Endothelial cell of umbilical vein (primary cell): ENCODE measurements around the gene LSM7. TPM values are rescaled to one million over a fixed set of nuclear protein-coding genes. Genes with fewer than 3 reads are reported as not detected.
A peak's percentile ranks its signal among the peaks of the same experiment; 100 is the strongest.

Experiments
- BruUV-seq: library from RNA; stranded (reverse); fragments of 400-500 nt; replicated peaks from 2 replicates; lab custom pipeline; 2021; lab: Mats Ljungman, UMichigan
- CTCF ChIA-PET: fragments of 300-600, 350-600 bp; sonication (Branson Sonifier 250); formaldehyde crosslinking; loops from one replicate; lab custom pipeline; 2021; ENCODE audit warnings: antibody characterized with exemption, inconsistent platforms; lab: Charles Lee
- POLR2A ChIA-PET: fragments of 300-600, 350-600 bp; sonication (Branson Sonifier 250); formaldehyde crosslinking; loops from one replicate; lab custom pipeline; 2021; ENCODE audit warnings: antibody characterized with exemption, inconsistent platforms; lab: Charles Lee
- DNase-seq: peaks from one replicate; pipeline ENCODE4 v3.0.0-alpha.2; 2011; ENCODE audit warnings: low read depth, low spot score
- FAIRE-seq: peaks from 2 replicates; lab custom pipeline; 2011; peaks lifted over from hg19 to GRCh38; lab: Jason Lieb, UNC
- H2AFZ ChIP-seq: 2 replicates; pipeline ENCODE4 v1.6.0; 2012; ENCODE audit warnings: low read depth, low read length, control low read depth, inconsistent platforms
- H3K27ac ChIP-seq: 2 replicates; pipeline ENCODE4 v1.5.1; 2011; ENCODE audit warnings: low read depth, mild to moderate bottlenecking, control low read depth, low read length, moderate library complexity; ENCODE audit not compliant: insufficient read depth
- H3K27me3 ChIP-seq, 2 experiments: 2 replicates each; pipeline versions ENCODE4 v1.6.0 to v1.6.1; 2011; ENCODE audit warnings: low read length in 2 of 2, mixed read lengths in 1 of 2; ENCODE audit not compliant: control insufficient read depth in 2 of 2, insufficient read depth in 2 of 2
- H3K36me3 ChIP-seq, 2 experiments: 2 replicates in 1 of 2; 3 replicates in 1 of 2; pipeline ENCODE4 v1.5.1; 2011; ENCODE audit warnings: low read length in 2 of 2, mild to moderate bottlenecking in 1 of 2, moderate library complexity in 1 of 2; ENCODE audit not compliant: control insufficient read depth in 2 of 2, insufficient read depth in 2 of 2; ENCODE audit errors: extremely low read depth in 1 of 2
- H3K4me1 ChIP-seq: 3 replicates; pipeline ENCODE4 v1.5.1; 2011; ENCODE audit warnings: mild to moderate bottlenecking, low read length; ENCODE audit not compliant: control insufficient read depth, insufficient read depth; ENCODE audit errors: extremely low read depth
- H3K4me2 ChIP-seq: 2 replicates; pipeline ENCODE4 v1.6.1; 2011; ENCODE audit warnings: low read length, control low read depth, mixed read lengths; ENCODE audit not compliant: insufficient read depth
- H3K4me3 ChIP-seq, 3 experiments: fragments of 200-600 bp in 1 of 3; sonication (generic), shearing (Covaris generic) in 1 of 3; replicated peaks in 1 of 3; 2 replicates each; pipeline ENCODE4 v1.5.1; 2011 to 2016; ENCODE audit warnings: control low read depth in 3 of 3, low read length in 3 of 3, mild to moderate bottlenecking in 2 of 3, inconsistent platforms in 1 of 3, low read depth in 1 of 3, moderate library complexity in 1 of 3; ENCODE audit not compliant: insufficient read depth in 1 of 3
- H3K79me2 ChIP-seq: 2 replicates; pipeline ENCODE4 v1.6.0; 2012; ENCODE audit warnings: low read length, inconsistent platforms; ENCODE audit not compliant: control insufficient read depth, insufficient read depth
- H3K9ac ChIP-seq: replicated peaks from 2 replicates; pipeline ENCODE3; 2011; ENCODE audit warnings: low read length, control low read depth; ENCODE audit not compliant: insufficient read depth; ENCODE audit errors: extremely low read depth
- H3K9me1 ChIP-seq: replicated peaks from 3 replicates; pipeline ENCODE4 v1.6.0; 2011; ENCODE audit warnings: mild to moderate bottlenecking, low read length; ENCODE audit not compliant: control insufficient read depth, insufficient read depth; ENCODE audit errors: extremely low read depth
- H3K9me3 ChIP-seq: replicated peaks from 2 replicates; pipeline ENCODE4 v1.5.1; 2012; ENCODE audit warnings: low read length, inconsistent platforms; ENCODE audit not compliant: control insufficient read depth, insufficient read depth
- H4K20me1 ChIP-seq: replicated peaks from 2 replicates; pipeline ENCODE3; 2011; ENCODE audit warnings: mild to moderate bottlenecking, low read length; ENCODE audit not compliant: control insufficient read depth, insufficient read depth; ENCODE audit errors: extremely low read depth
- EZH2 ChIP-seq: IDR thresholded peaks from 2 replicates; pipeline ENCODE4 v1.6.1; 2012; ENCODE audit warnings: borderline replicate concordance, low read depth, mild to moderate bottlenecking, moderate library complexity, low read length, inconsistent platforms; ENCODE audit not compliant: severe bottlenecking
- FOS ChIP-seq: IDR thresholded peaks from 2 replicates; pipeline ENCODE4 v1.6.1; 2011; ENCODE audit warnings: mild to moderate bottlenecking, low read length, moderate library complexity, borderline replicate concordance; ENCODE audit not compliant: insufficient read depth
- POLR2A ChIP-seq: IDR thresholded peaks from 2 replicates; pipeline ENCODE4 v1.6.1; 2012; ENCODE audit warnings: low read depth, mild to moderate bottlenecking, control low read depth, low read length
- POLR2AphosphoS5 ChIP-seq: IDR thresholded peaks from 2 replicates; pipeline ENCODE4 v1.6.1; 2012; ENCODE audit warnings: low read depth, mild to moderate bottlenecking, control low read depth, low read length, moderate library complexity; ENCODE audit not compliant: insufficient read depth
- dilution Hi-C: fragments of 300-500 bp; cut with MboI; formaldehyde crosslinking; loops from one replicate; pipeline ENCODE4 v1.15.0; 2019; ENCODE audit warnings: low sequenced_read_pairs; ENCODE audit not compliant: extremely low pct_ligation_motif_present
- intact Hi-C: fragments of 100-400 bp; cut with micrococcal nuclease; formaldehyde crosslinking; loops from one replicate; pipeline ENCODE4 v1.10.0; 2022
- polyA plus RNA-seq, 4 experiments: library from polyadenylated mRNA; depleted of rRNA in 3 of 4; stranded (reverse) in 3 of 4; unstranded in 1 of 4; fragments of >200 nt; gene quantifications; 2 replicates each; pipeline versions ENCODE4 v1.2.1 to v1.2.3, GENCODE V29; 2011 to 2012; ENCODE audit warnings: missing spikeins in 1 of 4
- total RNA-seq: library from RNA; stranded (reverse); gene quantifications from 2 replicates; pipeline ENCODE4 v1.2.3, GENCODE V29; 2021
- TF ChIP-seq, protein P1 (sequence below): IDR thresholded peaks from 2 replicates; pipeline ENCODE4 v1.6.1; 2011; ENCODE audit not compliant: insufficient read depth, insufficient read length

The LSM7 gene
- total and polyA plus RNA-seq, 2 donors (not counting 3 experiments of a cell fraction or from before 2014, with no cell fraction given): 124 to 673 TPM

DNA sequence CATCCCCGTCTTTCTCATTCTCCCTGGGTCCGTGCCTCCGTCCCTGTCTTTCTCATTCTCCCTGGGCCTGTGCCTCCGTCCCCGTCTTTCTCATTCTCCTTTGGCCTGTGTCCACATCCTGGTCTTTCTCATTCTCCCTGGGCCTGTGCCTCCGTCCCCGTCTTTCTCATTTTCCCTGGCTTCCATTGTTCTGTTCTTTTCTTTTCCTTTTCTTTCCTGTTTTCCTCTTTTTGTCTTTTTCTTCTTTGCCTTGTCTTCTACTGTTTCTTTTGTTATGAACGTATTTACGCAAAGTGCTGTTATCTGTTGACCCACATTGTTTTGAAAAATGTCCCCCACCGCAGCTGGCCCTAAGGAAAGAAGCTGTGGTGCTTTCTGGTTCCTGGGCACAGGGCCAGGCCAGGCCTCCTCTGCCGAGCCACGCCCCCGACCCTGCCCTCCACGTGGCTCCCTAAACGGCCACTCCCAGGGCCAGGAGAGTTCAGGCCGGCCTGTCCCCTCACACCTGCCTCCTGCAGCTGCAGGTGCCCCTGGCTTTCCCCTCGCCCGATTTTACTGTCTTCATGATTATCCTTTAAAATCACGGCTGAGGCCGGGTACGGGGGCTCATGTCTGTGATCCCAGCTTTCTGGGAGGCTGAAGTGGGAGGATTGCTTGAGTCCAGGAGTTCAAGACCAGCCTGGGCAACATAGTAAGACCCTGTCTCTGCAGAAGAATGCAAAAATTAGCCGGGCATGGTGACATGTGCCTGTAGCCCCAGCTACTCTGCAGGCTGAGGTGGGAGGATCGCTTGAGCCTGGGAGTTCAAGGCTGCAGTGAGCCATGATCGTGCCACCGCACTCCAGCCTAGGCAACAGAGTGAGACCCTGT lies 17.6 kb upstream of the LSM7 start:
- Histone ChIP-seq H4K20me1 (no peaks in the 10 kb centered on the region), H3K36me3 (peaks cover 0 to 13% of the 10 kb centered on the region in 2 experiments), H3K9me3 (no peaks in the 10 kb centered on the region), H3K4me3 (no peak overlapping the region), H3K4me1 (no peaks in the 10 kb centered on the region), H3K4me2 (no peak overlapping the region), H3K79me2 (no peaks in the 10 kb centered on the region), H3K27ac (no peak overlapping the region), H3K27me3 (no peaks in the 10 kb centered on the region), H2AFZ (no peak overlapping the region), H3K9me1 (no peaks in the 10 kb centered on the region), H3K9ac (no peak overlapping the region)
- TF ChIP-seq POLR2A (no peak), EZH2 (no peak), FOS (no peak)
- TF ChIP-seq, protein P1, sequence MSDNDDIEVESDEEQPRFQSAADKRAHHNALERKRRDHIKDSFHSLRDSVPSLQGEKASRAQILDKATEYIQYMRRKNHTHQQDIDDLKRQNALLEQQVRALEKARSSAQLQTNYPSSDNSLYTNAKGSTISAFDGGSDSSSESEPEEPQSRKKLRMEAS: no peak
- CTCF ChIA-PET: no interaction called here
- POLR2A ChIA-PET: no interaction called here
- intact Hi-C loops: no loop called here
- peak; percentile 26 for FAIRE-seq
- DNase-seq: peak; percentile 37
- BruUV-seq: no TSS peak
- dilution Hi-C loops: no loop called here

DNA sequence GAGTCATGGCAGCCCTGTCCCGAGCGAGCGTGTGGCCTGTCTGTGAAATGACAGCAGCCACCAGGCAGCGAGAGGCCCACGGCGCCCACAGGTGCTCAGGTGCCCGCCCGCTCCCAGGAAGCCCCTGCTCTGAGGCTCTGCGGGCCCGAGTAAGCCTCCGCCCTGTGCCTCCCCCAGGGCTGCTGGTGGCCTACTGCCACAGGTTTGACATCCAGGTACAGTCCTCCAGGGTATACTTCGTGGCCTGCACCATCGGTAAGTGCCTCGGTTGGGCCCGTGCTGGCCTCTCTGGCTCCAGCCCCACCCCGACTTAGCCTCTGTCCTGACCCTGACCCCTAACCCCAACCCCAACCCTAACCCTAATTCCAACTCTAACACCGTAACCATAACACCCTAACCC lies 16.7 kb upstream of the LSM7 start:
- Histone ChIP-seq H3K4me1 (no peaks in the 10 kb centered on the region), H3K4me2 (no peak overlapping the region), H2AFZ (no peak overlapping the region), H3K27me3 (no peaks in the 10 kb centered on the region), H3K4me3 (no peak overlapping the region), H3K9me1 (no peaks in the 10 kb centered on the region), H3K9ac (no peak overlapping the region), H3K27ac (no peak overlapping the region), H3K79me2 (no peaks in the 10 kb centered on the region), H3K36me3 (peaks cover 0 to 12% of the 10 kb centered on the region in 2 experiments), H3K9me3 (no peaks in the 10 kb centered on the region), H4K20me1 (no peaks in the 10 kb centered on the region)
- BruUV-seq: no TSS peak
- TF ChIP-seq POLR2AphosphoS5: no peak
- ChIA-PET CTCF (no interaction called here), POLR2A (no interaction called here)
- FAIRE-seq: no peak
- intact Hi-C loops: no loop called here
- no peak for DNase-seq
- dilution Hi-C loops: no loop called here
